ENCODE measurements around the gene TMEM163.

The TMEM163 gene

DNA sequence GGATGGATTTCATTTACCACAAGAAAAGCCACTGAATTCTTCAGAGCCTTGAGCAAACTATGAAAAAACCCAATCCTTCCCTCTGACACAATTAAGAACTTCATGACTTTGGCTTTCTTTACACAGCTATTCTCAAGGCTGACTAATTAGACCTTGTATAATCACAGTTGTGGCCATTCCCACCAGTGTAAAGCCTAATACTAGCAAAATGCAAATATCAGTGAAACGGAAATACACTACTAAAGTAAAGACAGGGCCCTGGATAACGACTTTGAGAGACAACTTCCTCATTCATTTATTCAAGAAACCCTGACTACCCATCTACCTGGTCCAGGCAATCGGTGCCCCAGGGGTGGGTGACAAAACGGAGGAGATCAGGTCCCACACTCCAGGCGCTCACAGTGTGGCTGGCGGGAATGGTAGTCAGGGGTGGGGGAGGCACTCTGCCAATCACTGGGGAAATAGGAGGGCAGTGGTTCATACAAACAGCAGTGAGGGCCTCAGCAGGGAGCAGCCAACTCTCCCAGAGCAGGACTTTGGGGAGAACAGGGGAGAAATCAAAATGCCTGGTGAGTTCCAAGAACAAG is 28.1 kb downstream of the TMEM163 start:
- no peak for DNase-seq

DNA sequence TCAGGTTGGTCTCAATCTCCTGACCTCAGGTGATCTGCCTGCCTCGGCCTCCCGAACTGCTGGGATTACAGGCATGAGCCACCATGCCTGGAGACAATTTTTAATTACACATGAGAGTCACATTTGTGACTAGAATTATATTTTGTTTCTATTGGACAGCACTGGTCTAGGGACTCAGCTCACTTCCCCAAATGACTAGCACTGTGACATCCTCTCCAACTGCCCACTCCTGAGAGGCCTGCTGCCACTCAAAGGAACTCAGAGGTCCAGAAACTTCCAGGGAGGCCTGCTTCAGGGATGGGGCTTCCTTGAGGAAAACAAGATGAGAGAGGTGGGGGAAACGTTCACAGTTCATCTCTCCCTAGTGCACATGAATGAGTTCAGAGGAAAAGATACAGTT is 29.5 kb downstream of the TMEM163 start:
- DNase-seq: no peak

DNA sequence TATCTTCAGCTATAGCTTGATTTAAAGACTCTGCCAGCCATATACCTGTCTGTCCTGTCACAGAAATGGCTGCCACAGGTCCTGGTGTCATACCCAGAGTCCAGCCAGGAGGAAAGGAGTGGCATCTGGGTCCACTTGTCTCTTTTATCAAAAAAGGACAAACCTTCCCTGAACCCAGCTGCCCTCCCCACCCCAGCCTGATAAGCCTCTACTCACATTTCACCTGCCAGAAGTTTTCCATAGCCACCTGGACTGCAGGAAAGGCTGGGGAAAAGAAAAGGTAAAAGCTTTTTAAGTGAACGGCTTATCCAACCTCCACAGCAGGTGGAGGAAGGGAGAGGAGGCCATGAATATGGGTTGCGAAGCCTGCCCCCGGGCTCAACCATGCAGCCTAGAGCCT is 32.8 kb downstream of the TMEM163 start:
- no peak for DNase-seq

DNA sequence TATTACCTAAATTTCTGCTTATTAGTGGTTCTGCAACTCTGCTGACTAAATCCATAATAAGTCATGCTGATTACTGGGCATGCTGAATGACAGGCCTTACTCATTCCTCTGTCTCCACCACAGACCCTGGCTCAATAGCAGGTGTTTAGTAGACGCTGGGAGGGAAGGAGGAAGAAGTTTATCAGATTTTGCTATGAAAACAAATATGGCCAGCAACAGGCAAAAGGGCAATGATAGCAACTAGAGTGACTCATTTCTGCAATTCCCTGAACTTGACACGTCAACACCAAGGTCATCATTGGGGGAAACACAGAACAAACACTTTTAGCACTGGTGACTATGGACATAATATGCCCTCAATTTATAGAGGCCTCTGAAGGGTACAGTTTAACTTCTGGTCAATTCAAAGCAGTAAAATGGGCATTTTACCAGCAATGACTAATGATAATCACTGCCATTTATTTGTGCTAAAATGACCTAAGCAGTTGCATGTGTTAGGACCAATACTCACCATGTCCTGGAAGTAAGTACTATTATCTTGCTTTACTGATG is 35.2 kb downstream of the TMEM163 start:
- DNase-seq: no peak

DNA sequence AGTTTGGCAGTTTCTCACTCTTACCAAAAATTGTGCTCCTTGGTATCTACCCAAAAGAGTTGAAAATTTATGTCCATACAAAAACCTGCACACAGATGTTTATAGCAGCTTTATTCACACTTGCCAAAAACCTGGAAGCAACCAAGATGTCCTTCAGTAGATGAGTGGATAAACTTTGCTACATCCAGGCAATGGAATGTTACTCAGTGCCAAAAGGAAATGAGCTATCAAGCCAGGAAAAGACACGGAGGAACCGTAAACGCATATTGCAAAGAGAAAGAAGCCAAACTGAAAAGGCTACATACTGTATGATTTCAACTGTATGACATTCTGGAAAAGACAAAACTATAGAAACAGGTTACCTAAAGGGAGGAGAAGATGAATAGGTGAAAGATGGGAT is 36.1 kb downstream of the TMEM163 start:
- DNase-seq: no peak

DNA sequence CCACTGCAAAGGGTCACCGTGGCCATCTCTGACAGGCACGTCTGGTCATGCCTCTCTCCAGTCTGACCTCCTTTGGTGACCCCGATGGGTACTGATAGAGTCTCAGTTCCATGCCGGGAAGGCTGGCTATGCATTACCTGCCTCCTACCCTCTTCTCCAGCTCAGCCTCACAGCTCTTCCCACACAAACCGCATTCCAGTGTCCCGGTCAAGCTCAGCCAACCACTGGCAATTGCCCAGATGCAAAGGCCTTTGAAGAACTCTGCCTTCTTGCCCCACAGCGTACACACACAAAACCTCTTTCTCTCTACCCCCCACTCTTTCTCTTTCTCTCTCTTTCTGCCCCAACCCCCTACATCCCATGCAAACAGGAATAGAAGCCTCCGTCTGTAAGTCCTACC is 37.6 kb downstream of the TMEM163 start:
- no peak for DNase-seq

DNA sequence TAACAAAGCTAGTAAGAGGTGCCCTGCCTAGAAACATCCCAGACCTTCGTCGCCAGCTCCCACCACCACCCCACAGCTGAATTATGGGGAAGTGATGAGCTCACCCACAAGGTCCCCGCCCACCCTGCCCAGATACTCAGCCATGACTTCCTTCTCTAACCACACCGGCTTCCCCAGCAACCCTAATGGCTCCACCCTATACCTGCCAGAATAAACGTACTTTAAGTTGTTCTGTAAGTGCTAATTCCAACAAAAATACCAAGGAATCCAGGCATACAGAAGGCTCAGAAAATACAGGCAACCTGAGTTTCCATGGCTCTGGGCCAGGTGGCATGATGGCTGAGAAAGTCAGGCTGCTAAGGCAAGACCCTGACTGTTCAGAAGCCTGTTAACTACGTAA is 39.1 kb downstream of the TMEM163 start:
- no peak for DNase-seq

DNA sequence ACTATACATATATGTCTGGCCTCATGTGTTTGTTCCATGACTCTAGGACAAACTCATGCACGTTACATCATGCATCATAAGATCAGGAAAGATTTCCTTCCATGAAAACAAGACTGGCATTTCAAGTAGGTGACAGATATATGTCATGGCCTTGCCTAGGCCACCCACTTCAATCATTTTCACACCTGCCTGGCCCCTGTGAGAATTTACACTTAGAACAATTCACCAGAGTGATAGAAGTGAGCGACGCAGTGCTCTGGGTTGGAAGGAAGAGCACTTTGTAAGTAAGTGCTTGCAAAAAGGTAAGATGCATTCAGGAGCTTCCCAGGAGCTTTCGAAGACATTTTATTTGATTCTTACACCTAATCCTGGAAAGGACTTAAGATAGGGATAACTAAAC is 39.5 kb downstream of the TMEM163 start:
- no peak for DNase-seq

DNA sequence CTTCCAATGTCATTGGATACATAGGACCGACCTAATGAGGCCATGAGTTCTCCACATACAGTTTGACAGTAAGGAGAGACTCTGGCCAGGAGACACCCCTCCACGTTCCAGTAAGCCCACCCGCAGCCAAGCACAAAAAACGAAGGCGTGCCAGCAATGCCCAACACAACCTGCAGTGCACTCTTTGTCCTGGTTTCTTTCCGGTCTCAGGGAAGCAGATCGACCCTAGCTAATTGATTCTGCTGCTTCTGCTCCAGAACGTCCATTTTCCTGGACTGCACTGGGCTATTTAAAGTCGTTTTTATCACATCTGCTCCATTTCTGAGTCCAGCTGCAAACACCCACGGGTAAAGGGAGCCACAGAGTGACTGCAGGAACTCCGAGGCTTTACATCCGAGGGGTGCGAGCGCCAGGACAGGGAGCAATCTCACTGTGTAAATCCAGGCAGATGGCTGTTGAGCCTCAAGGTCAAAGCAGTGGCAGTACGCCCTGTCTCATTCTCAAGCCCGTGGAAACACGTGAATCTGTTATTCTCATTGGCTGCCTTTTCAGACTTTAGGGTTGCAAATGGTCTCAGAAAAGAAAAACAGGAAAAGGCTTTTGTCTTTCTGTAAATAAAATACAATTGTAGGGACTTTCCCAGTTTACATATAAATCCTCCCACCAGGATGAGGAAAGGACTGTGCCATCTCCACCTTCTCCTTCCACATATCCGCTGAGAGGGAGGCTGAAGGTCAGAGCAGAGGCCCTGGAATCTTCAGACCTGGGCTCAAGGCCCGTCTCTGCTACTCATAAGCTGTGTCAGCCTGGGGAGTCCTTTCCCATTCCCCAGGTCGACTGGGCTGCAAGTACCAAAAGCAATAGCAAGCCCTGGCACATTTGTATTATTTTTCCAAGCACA is 40.7 kb downstream of the TMEM163 start:
- no peak for DNase-seq

DNA sequence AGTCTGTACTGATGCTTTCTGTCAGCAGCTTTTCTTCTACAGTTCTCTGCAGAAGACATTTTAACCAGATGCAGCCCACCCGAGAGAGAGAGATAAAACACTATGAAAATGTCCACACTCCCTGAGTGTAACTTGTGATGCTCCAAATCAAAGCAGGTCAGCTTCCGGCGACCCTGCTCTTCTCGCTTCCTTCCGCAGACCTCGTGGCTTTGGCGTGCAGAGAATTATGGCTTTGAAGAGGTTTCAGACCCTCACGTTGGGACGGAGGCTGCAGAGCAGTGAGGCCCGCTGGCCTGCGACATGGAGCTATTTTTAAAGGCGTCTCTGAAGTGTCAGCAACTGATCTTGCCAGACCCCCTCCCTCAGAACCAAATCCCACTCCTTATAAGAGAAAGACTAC is 41.8 kb downstream of the TMEM163 start:
- DNase-seq: no peak

DNA sequence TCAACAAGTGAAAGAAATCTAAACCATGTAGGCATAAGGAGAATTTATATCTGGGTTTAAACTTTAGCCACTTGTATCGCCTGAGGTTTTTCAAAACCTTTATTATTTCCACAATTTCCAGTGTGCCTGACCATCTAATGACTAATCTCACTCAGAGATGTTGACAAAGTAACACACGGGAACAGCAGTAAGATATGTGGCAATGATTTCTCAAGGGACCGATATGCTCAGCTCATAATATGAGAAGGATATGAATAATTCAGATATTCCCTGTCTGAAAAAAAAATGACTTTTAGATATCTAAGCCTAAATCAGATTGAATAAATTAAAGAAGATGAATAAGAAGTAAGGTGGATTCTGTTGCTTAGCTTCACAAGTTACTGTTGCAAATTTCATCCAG is 43.5 kb downstream of the TMEM163 start:
- no peak for DNase-seq

DNA sequence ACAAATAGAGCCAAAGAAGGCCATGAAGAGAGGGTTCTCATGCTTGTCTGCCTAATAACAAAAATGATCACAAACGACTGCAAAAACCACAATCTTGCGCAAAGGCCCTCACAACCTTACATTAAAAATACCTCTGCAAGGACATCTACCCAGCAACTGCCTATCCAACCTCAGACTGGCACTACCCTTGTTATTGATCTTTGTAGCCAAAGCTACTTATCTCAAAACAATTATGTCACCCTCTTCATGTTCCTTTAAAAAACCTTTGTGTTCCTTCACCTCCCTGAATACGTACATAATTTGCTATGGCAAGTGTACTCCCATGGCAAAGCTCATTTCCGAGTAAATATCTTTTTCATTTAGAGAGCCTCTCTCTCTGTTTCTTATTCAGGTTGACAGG is 44.1 kb downstream of the TMEM163 start:
- no peak for DNase-seq

DNA sequence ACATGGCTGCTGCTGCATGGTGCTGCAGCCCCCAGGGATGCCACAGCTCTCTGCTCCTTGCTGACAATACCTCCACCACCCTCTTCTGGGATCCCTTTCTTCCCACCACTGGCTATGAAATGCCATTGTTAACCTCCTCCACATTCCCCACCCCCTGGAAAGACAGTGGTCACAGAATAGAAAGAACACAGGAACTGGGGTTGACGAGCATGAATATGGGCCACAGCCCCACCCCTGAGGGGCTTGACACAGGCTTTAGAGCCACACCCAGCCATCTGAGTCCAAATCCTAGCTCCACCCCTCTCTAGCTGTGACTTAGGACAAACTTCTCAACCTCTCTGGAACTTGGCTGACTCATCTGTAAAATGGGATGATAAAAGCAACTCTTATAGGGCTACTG is 47.3 kb downstream of the TMEM163 start:
- DNase-seq: no peak

DNA sequence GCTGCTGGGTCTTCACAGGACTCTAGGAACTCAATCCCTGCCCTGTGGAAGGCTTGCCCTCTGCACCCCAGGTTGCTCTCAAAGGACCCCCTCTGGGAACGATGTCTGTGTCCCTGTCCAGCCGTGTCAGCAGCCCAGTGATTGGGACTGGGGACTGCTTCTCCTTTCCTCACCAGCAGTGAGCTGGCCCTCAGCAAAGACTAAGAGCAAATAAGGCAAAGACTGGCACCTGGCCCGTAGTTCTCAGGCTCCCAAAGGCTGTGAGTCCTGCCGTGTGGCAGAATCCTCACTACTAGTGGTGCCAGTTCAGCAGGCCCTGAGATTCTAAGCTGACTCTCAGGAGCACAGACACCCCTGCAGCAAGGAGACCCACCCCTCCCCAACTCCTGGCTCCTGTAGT is 47.8 kb downstream of the TMEM163 start:
- no peak for DNase-seq

DNA sequence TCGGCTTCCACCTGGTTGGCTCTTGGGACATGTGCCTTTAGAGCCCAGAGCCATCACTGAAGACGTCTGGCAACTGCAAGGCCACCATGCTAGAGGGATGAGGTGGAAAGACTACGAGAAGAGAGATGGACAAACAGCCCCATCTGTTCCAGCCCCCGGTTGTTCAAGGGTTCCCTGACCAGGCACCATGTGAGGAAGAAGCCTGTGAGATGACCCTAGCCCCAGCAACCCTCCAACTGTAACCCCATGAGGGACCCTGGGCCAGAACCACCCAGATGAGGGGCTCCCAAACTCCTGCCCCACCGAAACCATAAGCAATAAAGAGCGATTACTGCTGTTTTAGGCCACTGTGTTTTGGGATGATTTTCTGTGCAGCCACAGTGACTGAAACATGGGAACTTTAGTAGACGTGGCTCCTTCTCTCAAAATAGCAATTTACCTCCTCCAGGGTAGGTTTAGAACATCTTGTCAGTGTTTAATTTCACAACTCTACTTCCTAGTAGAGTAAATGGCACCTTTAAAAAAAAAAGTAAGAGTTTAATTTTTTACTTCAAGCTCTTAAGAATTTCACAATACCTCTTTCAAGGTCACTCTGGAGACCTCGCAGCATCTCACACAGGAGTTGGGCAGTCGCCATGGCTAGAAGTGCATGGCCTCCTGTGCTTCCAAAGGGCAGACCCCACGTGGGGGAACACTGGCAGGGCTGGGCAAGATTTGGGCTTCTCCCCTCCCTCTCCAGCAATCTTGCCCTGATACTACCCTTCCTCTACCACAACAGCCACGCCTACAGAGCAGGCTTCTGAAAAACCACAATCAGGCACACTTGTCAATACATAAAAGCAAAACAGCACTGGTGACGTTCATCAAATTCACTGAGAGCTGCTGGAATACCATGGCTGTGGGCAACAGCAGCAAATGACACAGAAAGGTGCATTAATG is 48.8 kb downstream of the TMEM163 start:
- DNase-seq: no peak

DNA sequence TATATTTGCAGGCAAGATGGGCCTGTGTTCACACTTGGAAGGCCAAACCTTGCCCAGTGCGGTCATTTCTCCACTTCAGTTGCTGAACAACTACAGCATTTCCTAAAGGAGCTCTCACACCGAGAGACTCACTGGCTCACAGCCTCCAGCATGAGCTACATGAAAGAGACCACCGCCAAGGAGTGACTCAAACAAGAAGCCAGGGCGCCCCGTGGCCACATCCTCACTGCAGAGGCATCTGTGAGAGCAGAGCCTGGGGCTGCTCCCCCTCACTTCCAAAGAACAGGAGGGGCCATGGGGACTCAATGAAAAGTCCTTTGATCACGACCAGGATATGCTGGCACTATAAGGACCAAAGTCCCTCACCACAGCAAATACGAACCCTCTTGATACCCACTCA is 50.0 kb downstream of the TMEM163 start:
- DNase-seq: no peak

DNA sequence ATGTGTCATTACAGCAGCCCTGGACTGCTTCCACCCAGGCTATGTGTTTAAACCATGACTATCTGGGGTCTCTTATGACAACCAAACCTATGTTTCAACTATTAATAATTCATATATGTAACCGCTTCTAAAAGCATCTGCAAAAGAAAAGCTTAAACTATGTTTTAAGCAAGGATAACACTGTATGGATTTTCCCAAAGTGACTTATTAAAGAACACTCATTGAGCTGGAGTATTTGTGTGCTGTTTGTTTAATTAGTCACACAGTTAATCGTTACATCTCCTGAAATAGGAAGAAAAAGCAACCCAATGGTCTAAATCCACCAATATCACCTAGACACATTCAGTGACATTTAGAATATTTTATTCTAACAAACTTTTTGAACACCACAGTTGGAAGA is 51.3 kb downstream of the TMEM163 start:
- DNase-seq: no peak

DNA sequence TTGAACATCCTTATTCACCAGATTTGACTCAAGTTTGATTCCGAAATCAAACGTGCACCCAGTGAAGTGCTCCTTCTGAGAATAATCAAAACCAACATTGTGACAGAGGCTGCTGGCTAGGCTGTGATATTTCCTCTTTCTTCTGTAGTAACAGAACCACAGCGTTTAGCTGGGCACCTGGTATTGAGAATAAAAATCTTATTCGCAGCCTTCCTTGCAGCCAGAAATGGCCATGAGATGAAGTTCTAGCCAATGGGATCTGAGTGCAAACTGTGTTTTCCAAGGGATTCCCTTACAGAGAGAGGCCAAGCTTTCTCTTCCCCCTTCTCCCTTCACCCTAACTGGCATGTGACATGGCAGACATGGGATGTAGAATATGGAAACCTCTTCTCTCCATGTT is 51.7 kb downstream of the TMEM163 start:
- DNase-seq: no peak

DNA sequence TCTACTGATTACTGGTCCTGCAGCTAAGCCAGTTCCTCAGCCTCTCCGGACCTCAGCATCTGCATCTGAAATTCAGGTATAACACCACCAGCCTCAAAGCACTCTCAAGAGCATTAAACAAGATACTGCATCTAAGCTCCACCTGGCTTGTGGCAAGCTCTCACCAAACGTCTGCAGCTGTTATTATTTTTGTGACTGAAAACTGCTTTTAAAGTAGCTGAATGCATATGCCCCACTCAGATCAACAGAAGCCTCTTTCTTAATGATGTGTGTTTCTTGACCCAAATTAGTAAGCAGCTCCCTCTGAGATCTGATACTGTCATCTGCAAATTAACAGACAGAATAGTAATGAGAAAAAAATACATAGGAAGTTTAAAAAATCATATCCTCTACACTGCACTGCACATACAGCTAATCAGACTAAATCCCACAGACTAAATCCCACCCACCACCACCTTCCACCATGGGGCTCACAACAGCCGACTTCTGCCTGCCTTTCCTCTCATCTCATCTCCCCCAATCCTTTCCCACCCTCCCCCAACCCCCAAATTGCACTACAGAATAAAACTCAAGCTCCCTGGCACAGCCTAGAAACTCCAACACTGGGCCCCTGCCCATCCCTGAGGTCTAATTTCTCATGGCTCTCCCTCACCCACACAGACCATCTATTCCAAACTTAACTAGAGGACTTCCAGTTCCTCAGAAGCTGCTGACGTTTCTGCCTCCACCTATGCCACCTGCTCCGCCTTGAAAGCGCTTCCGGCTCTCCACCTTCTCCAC is 52.9 kb downstream of the TMEM163 start:
- DNase-seq: no peak

DNA sequence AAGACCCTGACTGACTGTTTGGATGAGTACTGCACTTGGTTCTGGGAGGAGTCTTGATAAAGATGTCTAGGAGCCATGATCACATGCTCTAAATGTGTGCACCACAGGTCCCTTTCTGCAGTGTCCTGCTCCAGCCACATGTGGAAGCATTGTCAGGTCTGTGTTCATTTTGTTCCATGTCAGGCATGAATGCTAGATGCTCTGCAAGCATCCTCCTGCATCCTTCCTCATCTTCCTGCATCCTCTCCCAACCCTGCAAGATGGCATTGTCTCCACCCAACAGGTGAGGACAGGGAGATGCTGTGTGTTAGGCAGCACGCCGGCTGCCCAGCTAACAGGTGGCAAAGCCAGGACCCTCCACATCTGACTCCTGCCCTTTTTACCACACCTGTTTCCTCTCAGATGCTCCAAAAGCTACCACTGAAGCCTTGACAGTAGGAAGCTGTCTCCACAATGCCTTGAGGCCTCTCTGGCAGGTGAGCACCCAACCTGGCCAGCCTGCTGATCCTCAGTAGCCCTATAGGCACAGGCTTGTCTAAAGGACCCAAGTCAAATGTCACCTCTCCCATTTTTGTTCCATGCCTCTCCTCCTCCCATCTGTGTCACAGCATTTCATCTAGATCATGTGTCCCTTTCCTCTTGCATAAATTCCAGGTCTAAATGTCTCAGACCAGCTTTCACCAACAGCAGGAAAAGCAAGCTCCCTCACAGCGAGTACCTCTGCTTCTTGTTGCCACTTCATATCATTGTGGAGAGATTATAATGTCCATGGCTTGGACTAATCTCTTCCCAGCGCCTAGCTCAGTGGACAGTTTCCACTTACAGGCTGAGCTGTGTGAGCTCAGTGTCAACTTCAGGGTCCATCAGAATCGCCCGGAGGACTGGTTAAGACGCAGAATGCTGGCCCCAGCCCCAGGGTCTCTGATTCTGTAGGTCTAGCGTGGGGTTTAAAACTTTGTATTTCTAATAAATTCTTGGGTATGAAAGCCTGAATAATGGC is 55.0 kb downstream of the TMEM163 start:
- DNase-seq: no peak

DNA sequence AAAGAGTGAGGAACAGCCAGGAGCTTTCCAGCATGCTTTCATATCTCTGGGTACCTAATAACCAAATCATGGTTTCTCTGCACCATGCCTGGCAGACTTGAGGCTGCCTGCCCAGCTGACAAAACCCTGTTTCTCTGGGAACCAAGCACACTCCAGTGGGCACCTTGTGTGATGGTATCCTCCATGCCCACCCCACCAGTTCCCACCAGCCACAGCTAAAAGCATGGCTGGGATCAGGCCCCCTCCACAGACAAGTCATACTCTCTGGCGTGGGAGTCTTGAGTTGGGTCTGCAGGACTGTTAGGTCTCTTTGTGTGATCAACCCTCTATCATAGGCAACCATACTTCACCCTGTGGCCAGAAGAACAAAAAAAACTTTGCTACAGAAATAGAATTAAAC is 56.0 kb downstream of the TMEM163 start:
- no peak for DNase-seq
